GM19395 (cell line): ENCODE measurements around the gene ADCY7.
A peak's percentile ranks its signal among the peaks of the same experiment; 100 is the strongest.

Experiments
- ATAC-seq: cut with Tn5 transposase; IDR thresholded peaks from one replicate; pipeline ENCODE4 v1.9.1; 2021; ENCODE audit warnings: mild to moderate bottlenecking, moderate library complexity; ENCODE audit not compliant: unreplicated experiment

Gene ADCY7

DNA sequence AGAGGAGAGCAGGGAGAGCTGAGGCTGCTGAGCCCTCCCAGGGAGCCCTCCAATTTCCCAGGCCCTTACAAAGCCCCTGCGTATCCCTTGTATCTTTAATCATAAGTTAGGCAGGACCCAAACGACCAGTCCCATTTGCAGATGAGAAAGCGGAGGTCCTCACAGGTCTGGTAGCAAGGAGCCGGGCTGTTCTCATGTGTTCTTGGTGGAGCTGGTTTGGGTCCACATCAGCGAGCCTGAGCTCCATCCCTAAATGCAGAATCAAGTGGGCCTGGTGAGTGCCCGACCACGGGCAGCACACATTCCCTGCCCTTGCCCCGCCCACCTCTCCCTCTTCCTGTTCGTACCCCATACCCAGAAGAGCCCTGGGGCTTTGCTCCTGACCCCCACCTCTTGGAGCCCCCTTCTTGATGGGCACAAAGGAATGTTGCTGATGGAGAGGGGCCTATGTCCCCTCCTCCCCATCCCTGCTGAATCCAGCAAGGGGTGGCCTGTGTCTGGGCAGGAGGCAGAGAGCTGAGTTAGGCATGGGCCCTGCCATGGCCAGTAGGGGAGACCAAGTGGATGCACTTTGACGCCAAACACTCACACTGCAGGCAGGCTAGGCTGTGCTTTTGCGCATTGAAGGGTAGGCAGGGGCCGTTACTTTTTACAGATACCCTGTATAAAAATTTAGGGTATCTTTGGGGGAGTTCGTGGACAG is 18.3 kb upstream of the ADCY7 start:
- no peak for ATAC-seq

GRCh38 chr16:50248845-50249244 is 17.5 kb upstream of the ADCY7 start:
- ATAC-seq, result no peak

DNA sequence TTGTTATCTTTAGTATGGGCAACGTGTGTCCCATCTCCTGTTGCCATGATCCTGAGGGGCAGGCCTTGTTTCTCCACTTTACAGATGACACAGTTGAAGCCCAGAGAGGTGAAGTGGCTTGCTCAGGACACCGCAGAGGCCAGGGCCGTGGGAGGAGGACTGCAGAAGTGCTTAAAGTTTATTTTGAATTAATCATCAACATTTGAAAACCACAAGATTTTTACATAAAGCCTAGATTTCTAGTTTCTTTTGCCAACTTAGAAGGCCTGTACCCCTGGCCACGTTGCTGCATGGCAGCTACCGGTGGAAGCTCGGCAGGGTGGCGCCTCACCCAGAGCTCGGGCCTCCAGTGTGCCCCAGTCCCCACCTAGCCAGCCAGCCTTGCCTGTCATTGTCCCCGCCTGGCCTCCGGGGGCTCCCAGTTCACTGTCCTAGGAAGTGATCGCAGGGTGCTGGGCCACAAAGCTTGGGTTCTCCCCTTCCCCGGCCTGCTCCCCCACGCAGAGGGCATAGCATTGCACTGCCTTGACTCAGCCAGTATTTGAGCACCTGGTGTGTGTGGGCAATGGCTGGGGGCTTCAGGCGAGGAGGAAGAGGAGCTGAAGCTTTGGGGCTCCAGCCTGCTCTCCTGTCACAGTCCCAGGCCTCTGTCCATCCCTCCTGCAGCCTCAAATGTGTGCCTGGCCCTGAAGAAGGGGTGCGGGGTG is 14.8 kb upstream of the ADCY7 start:
- ATAC-seq, result no peak

GRCh38 chr16:50252082-50252611 is 14.2 kb upstream of the ADCY7 start:
- no peak for ATAC-seq

- no peak for ATAC-seq
Observed at GRCh38 chr16:50252874-50253513, 13.4 kb upstream of the ADCY7 start.

- no peak for ATAC-seq
Observed at GRCh38 chr16:50253514-50253910, 12.8 kb upstream of the ADCY7 start.

GRCh38 chr16:50254072-50254471 is 12.3 kb upstream of the ADCY7 start:
- ATAC-seq, result no peak

GRCh38 chr16:50255538-50255937 is 10.8 kb upstream of the ADCY7 start:
- no peak for ATAC-seq

GRCh38 chr16:50256604-50257003 is 9.7 kb upstream of the ADCY7 start:
- ATAC-seq, result no peak

GRCh38 chr16:50257876-50258275 is 8.5 kb upstream of the ADCY7 start:
- no peak for ATAC-seq

- ATAC-seq, result no peak
Observed at GRCh38 chr16:50259334-50260205, 6.8 kb upstream of the ADCY7 start.

DNA sequence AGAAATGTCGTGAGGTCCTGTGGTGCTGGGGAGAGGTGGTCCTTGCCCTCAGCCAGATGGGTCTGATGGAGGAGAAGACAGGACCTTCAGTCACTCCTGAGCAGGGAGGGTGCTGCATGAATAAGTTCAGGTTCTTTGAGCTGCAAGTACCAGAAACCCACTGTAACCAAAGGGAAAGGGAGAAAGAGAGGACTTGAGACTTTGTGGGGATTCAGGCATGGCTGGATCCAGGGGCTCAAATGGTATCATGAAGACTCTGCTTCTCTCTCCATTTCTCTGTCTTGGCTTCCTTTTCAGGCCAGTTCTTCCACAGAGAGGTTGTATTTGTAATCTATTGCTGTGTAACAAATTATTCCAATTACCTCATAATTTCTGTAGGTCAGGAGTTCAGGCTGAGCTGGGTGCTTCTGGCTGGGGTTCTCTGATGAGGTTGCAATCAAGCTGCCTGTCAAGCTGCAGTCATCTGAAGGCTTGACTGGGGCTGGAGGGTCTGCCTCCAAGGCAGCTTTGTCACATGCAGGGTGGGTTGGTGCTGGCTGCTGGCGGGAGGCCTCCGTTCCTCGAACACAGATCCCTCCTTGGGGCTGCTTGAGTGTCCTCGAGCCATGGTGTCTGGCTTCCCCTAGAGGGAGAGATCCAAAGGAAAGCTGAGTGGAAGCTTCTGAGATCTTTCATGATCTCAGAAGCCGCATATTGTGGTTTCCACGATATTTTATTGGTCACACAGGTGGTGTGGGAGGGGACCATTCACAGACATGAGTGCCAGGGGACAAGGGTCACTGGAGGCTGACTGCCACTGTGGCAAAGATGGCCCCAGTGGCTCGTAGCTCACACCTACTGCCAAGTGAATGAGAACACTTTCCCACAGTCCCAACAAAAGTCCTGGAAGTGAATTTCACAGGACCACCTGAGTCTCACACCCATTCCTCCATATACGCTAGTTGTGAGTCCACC is 5.9 kb upstream of the ADCY7 start:
- no peak for ATAC-seq

DNA sequence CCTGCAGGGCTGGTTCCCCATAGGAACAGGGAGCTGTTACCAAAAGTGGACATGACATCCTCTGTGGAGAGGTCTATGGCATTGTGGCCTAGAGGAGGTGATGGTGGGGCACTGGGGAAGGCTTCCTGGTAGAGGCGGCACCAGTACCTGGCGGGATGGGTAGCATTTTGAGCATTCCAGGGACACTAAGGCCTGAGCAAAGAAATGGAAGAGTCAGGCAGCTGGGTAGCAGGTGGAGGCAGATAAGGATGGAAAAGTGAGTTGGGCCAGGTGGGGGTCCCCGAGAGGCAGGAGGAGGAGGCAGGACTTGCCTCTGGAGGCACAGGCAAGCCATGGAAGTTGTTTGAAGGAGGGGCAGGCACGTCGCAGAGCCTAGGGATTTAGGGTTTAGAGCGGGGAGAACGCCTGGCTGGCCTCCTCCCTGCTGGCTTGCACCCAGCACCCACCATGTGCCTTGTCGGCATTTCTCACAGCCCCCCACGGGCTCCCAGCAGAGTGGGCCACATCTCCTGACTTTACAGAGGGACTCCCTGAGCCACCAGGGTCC is 5.1 kb upstream of the ADCY7 start:
- ATAC-seq, result no peak

- no peak for ATAC-seq
Observed at GRCh38 chr16:50261707-50262235, 4.6 kb upstream of the ADCY7 start.

- ATAC-seq, result no peak
Observed at GRCh38 chr16:50263060-50263909, 3.1 kb upstream of the ADCY7 start.

DNA sequence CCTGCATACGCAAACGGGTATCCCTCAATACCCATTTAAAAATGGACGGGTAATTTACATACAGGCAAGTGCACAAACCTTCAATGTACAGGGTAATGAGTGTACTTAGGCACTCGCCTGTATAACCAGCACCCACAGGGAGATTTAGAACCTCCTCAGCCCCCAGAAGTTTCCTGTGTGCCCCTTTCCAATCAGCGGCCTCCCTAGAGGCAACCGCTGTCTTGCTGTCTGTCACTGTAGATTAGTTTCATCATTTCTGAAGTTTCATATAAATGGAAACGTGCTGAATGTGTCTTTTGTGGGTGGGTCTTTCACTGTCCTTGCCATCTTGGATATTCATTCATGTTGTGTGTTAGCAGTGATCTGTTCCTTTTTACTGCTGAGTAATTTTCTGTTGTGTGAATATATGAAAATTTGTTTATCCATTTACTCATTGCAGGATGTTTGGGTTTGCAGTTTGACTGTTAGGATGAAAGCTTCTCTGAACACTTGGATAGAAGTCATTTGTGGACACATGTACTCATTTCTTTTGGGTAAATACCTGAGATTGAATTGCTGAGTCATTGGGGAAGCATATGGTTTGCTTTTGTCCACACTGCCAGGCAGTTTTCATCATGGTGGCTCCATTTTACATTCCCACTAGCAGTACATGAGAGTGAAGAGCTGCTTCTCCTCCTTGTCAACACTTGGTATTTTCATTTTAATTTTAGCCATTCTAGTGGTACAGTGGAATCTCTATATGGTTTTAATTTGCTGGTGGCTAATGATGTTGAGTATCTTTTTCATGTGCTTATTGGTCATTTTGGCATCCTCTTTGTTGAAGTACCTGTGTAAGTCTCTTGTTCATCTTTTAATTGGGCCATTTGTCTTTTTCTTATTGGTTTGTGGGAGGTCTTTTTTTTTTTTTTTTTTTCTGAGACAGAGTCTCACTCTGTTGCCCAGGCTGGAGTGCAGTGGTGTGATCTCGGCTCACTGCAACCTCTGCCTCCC is 2.1 kb upstream of the ADCY7 start:
- peak; percentile 29 for ATAC-seq

GRCh38 chr16:50265260-50265659 is 1.1 kb upstream of the ADCY7 start:
- ATAC-seq, result peak; percentile 29
